Ascending aorta (tissue), 2 donors: ENCODE measurements around the gene CNPY1. TPM values are rescaled to one million over a fixed set of nuclear protein-coding genes. Genes with fewer than 3 reads are reported as not detected.

Experiments used
- DNase-seq, 2 donors: peaks; one replicate each; pipeline ENCODE4 v3.0.0-alpha.2; 2019; ENCODE audit warnings: low spot score in 2 of 2
- H3K27ac ChIP-seq, 2 donors: fragments of 200-600 bp; sonication (generic); one replicate each; pipeline ENCODE4 v1.5.1; 2016 to 2017; ENCODE audit warnings: mild to moderate bottlenecking in 1 of 2
- H3K27me3 ChIP-seq: fragments of 200-600 bp; sonication (generic); one replicate; pipeline ENCODE4 v1.5.1; 2017
- H3K36me3 ChIP-seq, 2 donors: fragments of 200-600 bp; sonication (generic); one replicate each; pipeline ENCODE4 v1.5.1; 2016
- H3K4me1 ChIP-seq, 2 donors: fragments of 200-600 bp; sonication (generic); one replicate each; pipeline ENCODE4 v1.5.1; 2016 to 2017; ENCODE audit warnings: mild to moderate bottlenecking in 1 of 2
- H3K4me3 ChIP-seq, 2 donors: fragments of 200-600 bp; sonication (generic); one replicate each; pipeline ENCODE4 v1.5.1; 2016 to 2017; ENCODE audit warnings: mild to moderate bottlenecking in 1 of 2
- H3K9me3 ChIP-seq, 2 donors: fragments of 200-600 bp; sonication (generic); one replicate each; pipeline ENCODE4 v1.5.1; 2016
- intact Hi-C: fragments of 100-400 bp; cut with DNase I; formaldehyde crosslinking; loops from one replicate; pipeline ENCODE4 v1.15.1; 2023
- total RNA-seq: library from RNA; depleted of rRNA; stranded (reverse); fragments of >200 nt; gene quantifications from one replicate; pipeline ENCODE4 v1.1.0, GENCODE V29; 2016
- TF ChIP-seq, protein P1 (sequence below), 3 experiments: fragments of 200-600 bp in 2 of 3; fragments of 450-650 bp in 1 of 3; sonication (generic) in 2 of 3; IDR thresholded peaks; one replicate each; pipeline ENCODE4 v1.5.1; 2016 to 2019; ENCODE audit warnings: antibody characterized with exemption in 3 of 3, mild to moderate bottlenecking in 1 of 3, moderate library complexity in 1 of 3

Gene CNPY1
- total RNA-seq, 1 donor from 2014 or later = not detected

DNA sequence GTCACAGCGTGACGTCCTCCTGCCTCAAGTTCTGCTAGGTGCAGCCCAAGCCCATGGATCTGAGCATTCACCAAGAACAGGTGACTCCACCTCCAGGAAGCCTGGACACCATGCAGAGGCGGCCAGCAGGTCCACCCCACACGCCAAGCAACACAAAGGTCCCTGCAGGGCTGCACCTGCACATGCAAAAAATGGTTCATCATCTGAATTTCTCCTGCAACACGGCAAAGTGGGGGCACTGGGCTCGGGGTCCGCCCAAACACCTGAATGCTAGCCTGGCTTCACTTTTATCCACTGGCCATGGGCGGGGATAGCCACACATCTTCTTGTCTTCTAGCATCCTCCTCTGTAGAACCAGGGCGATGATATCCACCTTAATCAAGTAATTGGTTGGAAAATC, 28.9 kb downstream of the CNPY1 start:
- no peak overlapping the region for H3K27ac ChIP-seq
- no peak for DNase-seq
- H3K27me3 ChIP-seq = no peaks in the 10 kb centered on the region
- intact Hi-C loops = no loop called here
- H3K36me3 ChIP-seq = no peaks in the 10 kb centered on the region
- H3K4me1 ChIP-seq = no peaks in the 10 kb centered on the region
- TF ChIP-seq, protein P1, sequence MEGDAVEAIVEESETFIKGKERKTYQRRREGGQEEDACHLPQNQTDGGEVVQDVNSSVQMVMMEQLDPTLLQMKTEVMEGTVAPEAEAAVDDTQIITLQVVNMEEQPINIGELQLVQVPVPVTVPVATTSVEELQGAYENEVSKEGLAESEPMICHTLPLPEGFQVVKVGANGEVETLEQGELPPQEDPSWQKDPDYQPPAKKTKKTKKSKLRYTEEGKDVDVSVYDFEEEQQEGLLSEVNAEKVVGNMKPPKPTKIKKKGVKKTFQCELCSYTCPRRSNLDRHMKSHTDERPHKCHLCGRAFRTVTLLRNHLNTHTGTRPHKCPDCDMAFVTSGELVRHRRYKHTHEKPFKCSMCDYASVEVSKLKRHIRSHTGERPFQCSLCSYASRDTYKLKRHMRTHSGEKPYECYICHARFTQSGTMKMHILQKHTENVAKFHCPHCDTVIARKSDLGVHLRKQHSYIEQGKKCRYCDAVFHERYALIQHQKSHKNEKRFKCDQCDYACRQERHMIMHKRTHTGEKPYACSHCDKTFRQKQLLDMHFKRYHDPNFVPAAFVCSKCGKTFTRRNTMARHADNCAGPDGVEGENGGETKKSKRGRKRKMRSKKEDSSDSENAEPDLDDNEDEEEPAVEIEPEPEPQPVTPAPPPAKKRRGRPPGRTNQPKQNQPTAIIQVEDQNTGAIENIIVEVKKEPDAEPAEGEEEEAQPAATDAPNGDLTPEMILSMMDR (IDR thresholded peaks at IDR 0.05) = no peak
- H3K9me3 ChIP-seq = no peaks in the 10 kb centered on the region
- H3K4me3 ChIP-seq = no peak overlapping the region

DNA sequence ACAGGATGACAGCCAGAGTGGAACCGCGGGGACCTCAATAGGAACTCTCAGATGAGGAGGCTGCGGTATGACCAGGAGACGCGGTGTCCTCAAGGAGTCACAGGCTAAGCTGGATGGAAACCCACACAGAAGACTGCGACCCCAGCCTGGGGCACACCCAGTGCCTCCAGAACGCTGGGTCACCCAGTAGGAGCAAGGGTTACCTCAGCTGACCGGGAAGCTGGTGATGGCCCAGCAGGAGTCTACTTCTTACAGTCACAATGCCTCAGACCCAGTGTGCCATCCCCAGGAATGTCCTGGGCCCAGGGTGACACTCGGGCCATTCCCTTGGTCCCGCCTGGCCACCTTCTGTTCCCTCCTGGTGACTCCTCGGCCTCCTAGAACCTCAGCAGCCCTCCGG, 29.9 kb downstream of the CNPY1 start:
- H3K4me1 ChIP-seq = no peaks in the 10 kb centered on the region
- H3K9me3 ChIP-seq = no peaks in the 10 kb centered on the region
- H3K36me3 ChIP-seq = no peaks in the 10 kb centered on the region
- intact Hi-C loops = no loop called here
- no peak overlapping the region for H3K4me3 ChIP-seq
- H3K27me3 ChIP-seq = no peaks in the 10 kb centered on the region
- no peak for DNase-seq
- TF ChIP-seq, protein P1 (IDR thresholded peaks at IDR 0.05) = no peak
- no peak overlapping the region for H3K27ac ChIP-seq

DNA sequence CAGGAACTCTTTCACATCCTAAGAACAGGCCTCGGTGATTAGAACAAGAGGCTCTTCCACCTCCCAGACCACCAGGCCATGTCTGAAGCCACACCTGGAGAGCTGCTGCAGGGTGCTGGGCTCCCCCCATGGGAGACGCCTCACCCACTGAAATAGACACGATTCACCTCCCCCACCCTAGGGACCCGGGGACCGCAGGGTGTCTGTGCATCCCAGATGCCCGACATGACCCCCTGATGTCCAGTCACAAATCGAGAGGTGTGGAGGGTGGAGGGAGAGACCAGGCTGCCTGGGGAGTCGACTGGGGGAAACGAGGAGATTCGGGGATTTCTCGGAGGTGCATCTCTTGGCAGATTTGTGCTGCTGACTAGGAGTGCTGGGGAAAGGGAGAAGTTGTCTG, 31.0 kb downstream of the CNPY1 start:
- Histone ChIP-seq H3K27ac (no peak overlapping the region), H3K36me3 (no peaks in the 10 kb centered on the region), H3K4me1 (no peaks in the 10 kb centered on the region), H3K27me3 (no peaks in the 10 kb centered on the region), H3K9me3 (no peaks in the 10 kb centered on the region), H3K4me3 (no peak overlapping the region)
- TF ChIP-seq, protein P1 (IDR thresholded peaks at IDR 0.05) = no peak
- DNase-seq = no peak
- intact Hi-C loops = no loop called here

DNA sequence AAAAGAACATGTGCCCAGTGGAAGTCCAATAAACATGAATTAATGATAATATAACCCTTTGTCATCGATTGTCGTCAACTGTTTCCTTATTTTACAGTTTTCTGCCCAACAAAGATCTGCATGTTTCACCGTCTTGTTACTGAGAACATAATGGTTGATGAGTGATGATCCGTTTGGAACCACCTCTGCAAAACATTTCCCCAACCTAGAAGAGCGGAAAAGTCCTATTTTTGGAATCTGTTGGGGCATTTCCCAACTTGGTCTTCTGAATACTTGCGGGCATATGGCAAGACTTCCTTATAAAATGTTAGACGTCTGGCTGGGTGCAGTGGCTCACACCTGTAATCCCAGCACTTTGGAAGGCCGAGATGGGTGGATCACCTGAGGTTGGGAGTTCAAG, 32.1 kb downstream of the CNPY1 start:
- intact Hi-C loops = no loop called here
- H3K27me3 ChIP-seq = no peaks in the 10 kb centered on the region

DNA sequence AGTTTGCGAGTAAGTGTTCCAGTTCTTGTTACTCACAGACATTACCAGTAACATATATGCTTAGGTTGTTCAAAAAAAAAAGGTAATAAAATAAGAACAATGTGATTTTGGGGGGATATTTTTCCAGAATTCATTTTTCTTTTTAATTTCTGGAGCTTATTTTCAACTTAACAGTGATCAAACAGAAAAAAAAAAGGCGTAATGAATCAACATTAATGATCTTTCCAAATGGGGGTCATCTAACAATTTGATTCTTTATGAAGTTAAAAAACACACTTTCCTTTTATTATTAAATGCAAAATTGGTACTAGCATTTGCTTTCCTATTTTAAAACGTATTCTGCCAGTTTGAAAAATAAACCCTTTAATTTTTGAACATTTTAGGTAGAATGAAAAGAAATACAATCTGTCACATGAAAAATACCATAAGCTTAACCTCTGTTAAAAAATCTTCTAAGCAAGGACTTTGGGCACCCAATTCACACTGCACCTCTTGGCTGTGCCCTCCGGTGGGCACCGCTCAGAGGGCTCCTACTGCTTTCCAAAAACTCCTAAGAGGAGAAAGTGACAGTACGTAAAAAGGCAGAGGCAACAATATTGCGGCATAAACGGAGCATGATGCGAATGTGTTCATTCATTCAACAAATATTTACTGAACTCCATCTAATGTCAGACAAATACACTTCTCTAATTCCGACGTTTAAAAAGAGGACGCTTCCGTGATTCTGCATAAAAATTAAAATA, 32.6 kb downstream of the CNPY1 start:
- intact Hi-C loops = no loop called here
- Histone ChIP-seq H3K36me3 (no peaks in the 10 kb centered on the region), H3K4me3 (no peak overlapping the region), H3K27ac (no peak overlapping the region), H3K4me1 (no peaks in the 10 kb centered on the region), H3K27me3 (peaks cover 4% of the 10 kb centered on the region), H3K9me3 (no peaks in the 10 kb centered on the region)
- TF ChIP-seq, protein P1 (IDR thresholded peaks at IDR 0.05) = no peak
- no peak for DNase-seq

More for the DNA sequence above, 32.1 kb downstream of the CNPY1 start:
- Histone ChIP-seq H3K4me1 (no peaks in the 10 kb centered on the region), H3K27ac (no peak overlapping the region), H3K9me3 (no peaks in the 10 kb centered on the region), H3K36me3 (no peaks in the 10 kb centered on the region), H3K4me3 (no peak overlapping the region)
- DNase-seq = no peak
- TF ChIP-seq, protein P1 (IDR thresholded peaks at IDR 0.05) = no peak
